Measurements from ENCODE around the gene TEF. TPM values are rescaled to one million over a fixed set of nuclear protein-coding genes. Genes with fewer than 3 reads are reported as not detected.

TEF gene
- total RNA-seq, 1 experiment from 2014 or later, result 12.0 TPM

DNA sequence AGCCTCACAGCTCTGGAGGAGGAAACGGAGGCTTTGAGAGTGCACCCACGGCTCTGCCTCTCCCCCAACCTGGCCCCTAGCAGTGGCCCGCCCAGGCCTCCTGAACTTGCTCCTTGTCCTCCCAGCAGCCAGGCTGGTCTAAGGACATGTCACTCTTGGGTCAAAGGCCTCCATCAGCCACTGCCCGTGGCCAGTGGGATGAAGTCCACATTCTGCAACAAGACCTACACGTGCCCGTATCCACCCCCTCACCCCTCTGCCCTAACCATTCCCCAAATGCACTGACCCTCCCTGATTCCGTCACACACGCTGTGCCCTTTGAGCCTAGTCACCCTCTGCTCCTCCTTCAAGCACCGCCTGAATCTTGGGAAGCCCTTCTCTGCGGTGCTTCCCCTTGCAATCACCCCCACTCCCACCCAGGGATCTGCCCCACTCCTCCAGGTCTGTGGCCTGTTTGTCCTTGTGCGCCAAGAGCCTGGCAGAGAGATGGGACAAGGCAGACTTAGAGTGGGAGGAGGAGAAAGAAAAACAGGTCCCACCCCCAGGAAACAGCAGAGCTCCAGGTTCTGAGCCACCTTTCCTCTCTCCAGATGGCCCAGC, 37.5 kb upstream of the TEF start (continued):
- TF ChIP-seq, protein P1, sequence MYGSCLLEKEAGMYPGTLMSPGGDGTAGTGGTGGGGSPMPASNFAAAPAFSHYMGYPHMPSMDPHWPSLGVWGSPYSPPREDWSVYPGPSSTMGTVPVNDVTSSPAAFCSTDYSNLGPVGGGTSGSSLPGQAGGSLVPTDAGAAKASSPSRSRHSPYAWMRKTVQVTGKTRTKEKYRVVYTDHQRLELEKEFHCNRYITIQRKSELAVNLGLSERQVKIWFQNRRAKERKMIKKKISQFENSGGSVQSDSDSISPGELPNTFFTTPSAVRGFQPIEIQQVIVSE (CRISPR knock-in tag; IDR thresholded peaks at IDR 0.05; ENCODE audit: borderline replicate concordance), result no peak
- no peak for TF ChIP-seq RORB (CRISPR knock-in tag; IDR thresholded peaks at IDR 0.05)
- TF ChIP-seq, protein P2, sequence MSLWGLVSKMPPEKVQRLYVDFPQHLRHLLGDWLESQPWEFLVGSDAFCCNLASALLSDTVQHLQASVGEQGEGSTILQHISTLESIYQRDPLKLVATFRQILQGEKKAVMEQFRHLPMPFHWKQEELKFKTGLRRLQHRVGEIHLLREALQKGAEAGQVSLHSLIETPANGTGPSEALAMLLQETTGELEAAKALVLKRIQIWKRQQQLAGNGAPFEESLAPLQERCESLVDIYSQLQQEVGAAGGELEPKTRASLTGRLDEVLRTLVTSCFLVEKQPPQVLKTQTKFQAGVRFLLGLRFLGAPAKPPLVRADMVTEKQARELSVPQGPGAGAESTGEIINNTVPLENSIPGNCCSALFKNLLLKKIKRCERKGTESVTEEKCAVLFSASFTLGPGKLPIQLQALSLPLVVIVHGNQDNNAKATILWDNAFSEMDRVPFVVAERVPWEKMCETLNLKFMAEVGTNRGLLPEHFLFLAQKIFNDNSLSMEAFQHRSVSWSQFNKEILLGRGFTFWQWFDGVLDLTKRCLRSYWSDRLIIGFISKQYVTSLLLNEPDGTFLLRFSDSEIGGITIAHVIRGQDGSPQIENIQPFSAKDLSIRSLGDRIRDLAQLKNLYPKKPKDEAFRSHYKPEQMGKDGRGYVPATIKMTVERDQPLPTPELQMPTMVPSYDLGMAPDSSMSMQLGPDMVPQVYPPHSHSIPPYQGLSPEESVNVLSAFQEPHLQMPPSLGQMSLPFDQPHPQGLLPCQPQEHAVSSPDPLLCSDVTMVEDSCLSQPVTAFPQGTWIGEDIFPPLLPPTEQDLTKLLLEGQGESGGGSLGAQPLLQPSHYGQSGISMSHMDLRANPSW (CRISPR knock-in tag; conservative IDR thresholded peaks at IDR 0.05; ENCODE audit: low read depth), result no peak
- no peak for TF ChIP-seq GRHL2 (CRISPR knock-in tag; IDR thresholded peaks at IDR 0.05; ENCODE audit: insufficient replicate concordance, severe bottlenecking)
- TF ChIP-seq ZNF396 (CRISPR knock-in tag; IDR thresholded peaks at IDR 0.05; ENCODE audit: borderline replicate concordance), result no peak
- no peak for TF ChIP-seq ZNF416 (CRISPR knock-in tag; IDR thresholded peaks at IDR 0.05)

DNA sequence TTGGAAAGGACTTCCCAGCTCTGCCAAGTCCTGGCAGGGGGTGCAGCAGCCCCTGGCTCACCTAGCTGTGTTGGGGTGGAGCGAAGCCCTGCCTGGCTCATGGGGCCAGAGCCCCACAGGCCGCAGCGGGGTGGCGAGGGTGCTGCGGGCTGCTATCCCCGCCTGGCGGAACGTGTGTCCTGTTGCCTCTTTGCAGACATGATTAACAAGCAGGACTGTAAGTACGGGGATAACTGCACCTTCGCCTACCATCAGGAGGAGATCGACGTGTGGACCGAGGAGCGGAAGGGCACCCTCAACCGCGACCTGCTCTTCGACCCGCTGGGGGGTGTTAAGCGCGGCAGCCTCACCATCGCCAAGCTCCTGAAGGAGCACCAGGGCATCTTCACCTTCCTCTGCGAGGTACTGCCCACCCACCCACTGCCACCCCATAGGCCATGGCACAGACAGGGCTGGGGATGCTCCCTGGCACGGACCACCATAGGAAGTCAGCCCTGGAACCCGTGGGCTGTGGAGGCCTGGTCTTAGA, 35.9 kb upstream of the TEF start:
- CTCF ChIA-PET, result no interaction called here

DNA sequence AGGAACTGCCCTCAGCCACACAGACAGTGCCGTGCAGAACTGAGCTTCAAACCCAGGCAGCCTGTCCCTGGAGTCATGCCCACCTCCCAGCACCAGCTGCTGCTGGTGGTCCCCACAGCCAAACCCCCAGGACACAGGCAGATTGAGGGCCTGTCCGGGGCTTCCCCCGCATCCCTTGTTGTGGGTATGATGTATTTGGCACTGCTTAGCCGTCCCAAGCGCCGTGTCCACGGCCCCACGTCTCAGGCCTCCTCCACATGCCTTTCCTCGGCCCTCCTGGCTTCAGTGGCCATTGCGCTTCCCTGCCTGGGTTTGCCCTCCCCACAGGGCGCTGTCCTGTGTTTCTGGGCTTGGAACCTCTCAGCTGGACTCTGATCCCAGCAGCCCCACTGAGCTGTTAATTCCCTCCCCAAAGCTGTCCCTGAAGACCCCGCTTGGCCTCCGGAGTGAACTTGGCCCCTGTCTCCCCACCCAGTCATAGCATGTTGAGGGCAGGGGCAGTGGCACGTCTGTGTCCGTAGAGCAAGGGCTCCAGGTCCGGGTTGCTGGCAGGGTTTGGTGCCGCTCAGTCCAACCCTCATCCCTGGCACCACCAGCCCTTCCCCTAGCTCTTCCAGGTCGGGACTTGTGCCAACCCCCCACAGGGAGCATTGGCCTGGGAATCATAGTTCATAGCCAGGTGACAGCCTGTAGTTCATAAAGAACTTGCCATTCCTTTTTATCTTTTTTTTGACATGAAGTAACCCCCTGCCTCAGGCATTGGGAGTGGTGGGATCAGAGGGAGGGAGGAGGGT, 34.5 kb upstream of the TEF start:
- CTCF ChIA-PET, result no interaction called here
- DNase-seq (ENCODE audit: low spot score) (no peak), ATAC-seq (no peak)
- Mint-ChIP-seq H3K9me3 (no peaks in the 10 kb centered on the region), H3K4me1 (no peaks in the 10 kb centered on the region), H3K27ac (no peak overlapping the region), H3K36me3 (peaks cover 41% of the 10 kb centered on the region), H3K27me3 (ENCODE audit: low read depth) (no peaks in the 10 kb centered on the region), H3K4me3 (no peak overlapping the region)
- POLR2A ChIA-PET, result no interaction called here
- TF ChIP-seq TCF7 (CRISPR knock-in tag; IDR thresholded peaks at IDR 0.05; ENCODE audit: low read depth), result no peak
- no peak for TF ChIP-seq CBFB (CRISPR knock-in tag; IDR thresholded peaks at IDR 0.05; ENCODE audit: low read depth)
- TF ChIP-seq ZNF396 (CRISPR knock-in tag; IDR thresholded peaks at IDR 0.05; ENCODE audit: borderline replicate concordance), result no peak
- no peak for TF ChIP-seq NR2C2 (CRISPR knock-in tag; IDR thresholded peaks at IDR 0.05)
- TF ChIP-seq SMAD4 (CRISPR knock-in tag; IDR thresholded peaks at IDR 0.05), result no peak
- TF ChIP-seq GTF2I (CRISPR knock-in tag; conservative IDR thresholded peaks at IDR 0.05), result no peak
- no peak for TF ChIP-seq ELF4 (CRISPR knock-in tag; IDR thresholded peaks at IDR 0.05; ENCODE audit: low read depth)
- no peak for TF ChIP-seq JAZF1 (CRISPR knock-in tag; IDR thresholded peaks at IDR 0.05)
- TF ChIP-seq ZBTB21 (CRISPR knock-in tag; IDR thresholded peaks at IDR 0.05; ENCODE audit: borderline replicate concordance), result no peak
- TF ChIP-seq, protein P3, sequence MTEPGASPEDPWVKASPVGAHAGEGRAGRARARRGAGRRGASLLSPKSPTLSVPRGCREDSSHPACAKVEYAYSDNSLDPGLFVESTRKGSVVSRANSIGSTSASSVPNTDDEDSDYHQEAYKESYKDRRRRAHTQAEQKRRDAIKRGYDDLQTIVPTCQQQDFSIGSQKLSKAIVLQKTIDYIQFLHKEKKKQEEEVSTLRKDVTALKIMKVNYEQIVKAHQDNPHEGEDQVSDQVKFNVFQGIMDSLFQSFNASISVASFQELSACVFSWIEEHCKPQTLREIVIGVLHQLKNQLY (CRISPR knock-in tag; IDR thresholded peaks at IDR 0.05), result no peak
- TF ChIP-seq, protein P4, sequence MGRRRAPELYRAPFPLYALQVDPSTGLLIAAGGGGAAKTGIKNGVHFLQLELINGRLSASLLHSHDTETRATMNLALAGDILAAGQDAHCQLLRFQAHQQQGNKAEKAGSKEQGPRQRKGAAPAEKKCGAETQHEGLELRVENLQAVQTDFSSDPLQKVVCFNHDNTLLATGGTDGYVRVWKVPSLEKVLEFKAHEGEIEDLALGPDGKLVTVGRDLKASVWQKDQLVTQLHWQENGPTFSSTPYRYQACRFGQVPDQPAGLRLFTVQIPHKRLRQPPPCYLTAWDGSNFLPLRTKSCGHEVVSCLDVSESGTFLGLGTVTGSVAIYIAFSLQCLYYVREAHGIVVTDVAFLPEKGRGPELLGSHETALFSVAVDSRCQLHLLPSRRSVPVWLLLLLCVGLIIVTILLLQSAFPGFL (CRISPR knock-in tag; IDR thresholded peaks at IDR 0.05; ENCODE audit: borderline replicate concordance), result no peak

More for the DNA sequence above, 35.9 kb upstream of the TEF start:
- TF ChIP-seq HMGA2 (CRISPR knock-in tag; IDR thresholded peaks at IDR 0.05), result no peak
- no peak for TF ChIP-seq NFATC4 (CRISPR knock-in tag; IDR thresholded peaks at IDR 0.05)
- TF ChIP-seq, protein P5, sequence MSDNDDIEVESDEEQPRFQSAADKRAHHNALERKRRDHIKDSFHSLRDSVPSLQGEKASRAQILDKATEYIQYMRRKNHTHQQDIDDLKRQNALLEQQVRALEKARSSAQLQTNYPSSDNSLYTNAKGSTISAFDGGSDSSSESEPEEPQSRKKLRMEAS (CRISPR knock-in tag; IDR thresholded peaks at IDR 0.05), result no peak
- no peak for TF ChIP-seq SOX15 (CRISPR knock-in tag; IDR thresholded peaks at IDR 0.05)
- no peak for TF ChIP-seq ZNF671 (CRISPR knock-in tag; IDR thresholded peaks at IDR 0.05)
- no peak for TF ChIP-seq GRHL2 (CRISPR knock-in tag; IDR thresholded peaks at IDR 0.05; ENCODE audit: insufficient replicate concordance, severe bottlenecking)
- no peak for TF ChIP-seq ATF1 (CRISPR knock-in tag; IDR thresholded peaks at IDR 0.05)
- no peak for TF ChIP-seq ZNF416 (CRISPR knock-in tag; IDR thresholded peaks at IDR 0.05)
- TF ChIP-seq, protein P6, sequence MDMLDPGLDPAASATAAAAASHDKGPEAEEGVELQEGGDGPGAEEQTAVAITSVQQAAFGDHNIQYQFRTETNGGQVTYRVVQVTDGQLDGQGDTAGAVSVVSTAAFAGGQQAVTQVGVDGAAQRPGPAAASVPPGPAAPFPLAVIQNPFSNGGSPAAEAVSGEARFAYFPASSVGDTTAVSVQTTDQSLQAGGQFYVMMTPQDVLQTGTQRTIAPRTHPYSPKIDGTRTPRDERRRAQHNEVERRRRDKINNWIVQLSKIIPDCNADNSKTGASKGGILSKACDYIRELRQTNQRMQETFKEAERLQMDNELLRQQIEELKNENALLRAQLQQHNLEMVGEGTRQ (CRISPR knock-in tag; IDR thresholded peaks at IDR 0.05), result no peak
- TF ChIP-seq FOXP1 (CRISPR knock-in tag; IDR thresholded peaks at IDR 0.05; ENCODE audit: borderline replicate concordance), result no peak
- TF ChIP-seq ZNF121 (CRISPR knock-in tag; IDR thresholded peaks at IDR 0.05), result no peak
- no peak for TF ChIP-seq NR2C2 (CRISPR knock-in tag; IDR thresholded peaks at IDR 0.05)
- TF ChIP-seq, protein P7, sequence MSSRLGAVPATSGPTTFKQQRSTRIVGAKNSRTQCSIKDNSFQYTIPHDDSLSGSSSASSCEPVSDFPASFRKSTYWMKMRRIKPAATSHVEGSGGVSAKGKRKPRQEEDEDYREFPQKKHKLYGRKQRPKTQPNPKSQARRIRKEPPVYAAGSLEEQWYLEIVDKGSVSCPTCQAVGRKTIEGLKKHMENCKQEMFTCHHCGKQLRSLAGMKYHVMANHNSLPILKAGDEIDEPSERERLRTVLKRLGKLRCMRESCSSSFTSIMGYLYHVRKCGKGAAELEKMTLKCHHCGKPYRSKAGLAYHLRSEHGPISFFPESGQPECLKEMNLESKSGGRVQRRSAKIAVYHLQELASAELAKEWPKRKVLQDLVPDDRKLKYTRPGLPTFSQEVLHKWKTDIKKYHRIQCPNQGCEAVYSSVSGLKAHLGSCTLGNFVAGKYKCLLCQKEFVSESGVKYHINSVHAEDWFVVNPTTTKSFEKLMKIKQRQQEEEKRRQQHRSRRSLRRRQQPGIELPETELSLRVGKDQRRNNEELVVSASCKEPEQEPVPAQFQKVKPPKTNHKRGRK (CRISPR knock-in tag; IDR thresholded peaks at IDR 0.05; ENCODE audit: borderline replicate concordance), result no peak
- Mint-ChIP-seq H3K36me3 (peaks cover 32% of the 10 kb centered on the region), H3K4me1 (no peaks in the 10 kb centered on the region), H3K27me3 (ENCODE audit: low read depth) (no peaks in the 10 kb centered on the region), H3K4me3 (no peak overlapping the region), H3K27ac (no peak overlapping the region), H3K9me3 (no peaks in the 10 kb centered on the region)
- DNase-seq (ENCODE audit: low spot score), result no peak
- POLR2A ChIA-PET, result no interaction called here
- ATAC-seq, result no peak

All from WTC11 (cell line).